DOHH2 (cell line): ENCODE results near the gene SLC25A39.

Source experiments
- H3F3A ChIP-seq: fragments of 200-600 bp; sonication (generic), shearing (Covaris generic); 2 replicates; pipeline ENCODE4 v1.6.0; 2016; ENCODE audit warnings: antibody characterized with exemption, mild to moderate bottlenecking; ENCODE audit not compliant: control insufficient read depth, insufficient read depth
- H3K27ac ChIP-seq: fragments of 200-600 bp; sonication (generic); 2 replicates; pipeline ENCODE4 v1.5.1; 2014; ENCODE audit warnings: low read depth, mild to moderate bottlenecking, low read length, moderate library complexity
- H3K27me3 ChIP-seq: fragments of 200-600 bp; sonication (generic); 2 replicates; pipeline ENCODE4 v1.6.1; 2014; ENCODE audit warnings: mild to moderate bottlenecking, low read length, mixed read lengths; ENCODE audit not compliant: control insufficient read depth
- H3K36me3 ChIP-seq: fragments of 200-600 bp; sonication (generic); 2 replicates; pipeline ENCODE4 v1.6.1; 2014; ENCODE audit warnings: mild to moderate bottlenecking, low read length, moderate library complexity, mixed read lengths; ENCODE audit not compliant: control insufficient read depth
- H3K4me1 ChIP-seq: fragments of 200-600 bp; sonication (generic); 2 replicates; pipeline ENCODE4 v1.6.1; 2014; ENCODE audit warnings: mild to moderate bottlenecking, low read length, mixed read lengths; ENCODE audit not compliant: control insufficient read depth
- H3K4me2 ChIP-seq: fragments of 200-600 bp; sonication (generic); 2 replicates; pipeline ENCODE4 v1.6.0; 2014; ENCODE audit warnings: mild to moderate bottlenecking, low read length, moderate library complexity
- H3K4me3 ChIP-seq: fragments of 200-600 bp; sonication (generic); 2 replicates; pipeline ENCODE4 v1.5.1; 2014; ENCODE audit warnings: mild to moderate bottlenecking, low read length, mixed read lengths
- H3K79me2 ChIP-seq: fragments of 200-600 bp; sonication (generic); 2 replicates; pipeline ENCODE4 v1.6.1; 2014; ENCODE audit warnings: mild to moderate bottlenecking, low read length, mixed read lengths; ENCODE audit not compliant: control insufficient read depth
- H3K9me2 ChIP-seq: fragments of 200-600 bp; sonication (generic); replicated peaks from 2 replicates; pipeline ENCODE4 v1.6.1; 2014; ENCODE audit warnings: mild to moderate bottlenecking, low read length, mixed read lengths; ENCODE audit not compliant: control insufficient read depth
- H3K9me3 ChIP-seq: fragments of 200-600 bp; sonication (generic); 2 replicates; pipeline ENCODE4 v1.6.1; 2014; ENCODE audit warnings: antibody characterized with exemption, low read length, mixed read lengths; ENCODE audit not compliant: control insufficient read depth, insufficient read depth
- H4K20me1 ChIP-seq: fragments of 200-600 bp; sonication (generic); 2 replicates; pipeline ENCODE4 v1.6.0; 2014; ENCODE audit warnings: low read depth, mild to moderate bottlenecking, antibody characterized with exemption, low read length, moderate library complexity; ENCODE audit not compliant: control insufficient read depth, insufficient read depth
- CTCF ChIP-seq: fragments of 200-600 bp; sonication (generic); IDR thresholded peaks from one replicate; pipeline ENCODE4 v1.5.1; 2014; ENCODE audit warnings: antibody characterized with exemption, mild to moderate bottlenecking, low read depth, low read length; ENCODE audit not compliant: poor library complexity, severe bottlenecking
- EZH2phosphoT487 ChIP-seq: fragments of 200-600 bp; sonication (generic); IDR thresholded peaks from 2 replicates; pipeline ENCODE4 v1.6.1; 2017; ENCODE audit warnings: borderline replicate concordance, mild to moderate bottlenecking, antibody characterized with exemption, low read length, moderate library complexity, mixed read lengths

Gene SLC25A39

GRCh38 chr17:44335564-44335963, 10.9 kb upstream of the SLC25A39 start:
- Histone ChIP-seq H3K79me2 (no peaks in the 10 kb centered on the region), H3K27me3 (no peaks in the 10 kb centered on the region), H3F3A (peaks cover 4% of the 10 kb centered on the region), H3K4me3 (peak overlapping the region; percentile 20; the same call in 1 of the 2 replicates), H3K36me3 (no peaks in the 10 kb centered on the region), H3K9me3 (no peaks in the 10 kb centered on the region), H3K4me2 (peak overlapping the region; percentile 52), H3K4me1 (peaks cover 43% of the 10 kb centered on the region), H3K9me2 (no peaks in the 10 kb centered on the region), H3K27ac (no peak overlapping the region), H4K20me1 (no peaks in the 10 kb centered on the region)
- TF ChIP-seq CTCF: no peak
- TF ChIP-seq EZH2phosphoT487: no peak

GRCh38 chr17:44334727-44335126, 10.1 kb upstream of the SLC25A39 start:
- peak overlapping the region; percentile 52 for H3K4me2 ChIP-seq
- H3K4me3 ChIP-seq: 0 out of 2 replicates have a peak overlapping the region, but pooled peaks have one; percentile 9
- no peak for TF ChIP-seq EZH2phosphoT487
- no peak for TF ChIP-seq CTCF

GRCh38 chr17:44334315-44334714, 9.7 kb upstream of the SLC25A39 start:
- Histone ChIP-seq H3F3A (peaks cover 4% of the 10 kb centered on the region), H4K20me1 (no peaks in the 10 kb centered on the region), H3K4me3 (no peak overlapping the region), H3K79me2 (no peaks in the 10 kb centered on the region), H3K9me2 (no peaks in the 10 kb centered on the region), H3K36me3 (no peaks in the 10 kb centered on the region), H3K4me2 (no peak overlapping the region), H3K27ac (0 out of 2 replicates have a peak overlapping the region, but pooled peaks have one; percentile 18), H3K27me3 (no peaks in the 10 kb centered on the region), H3K4me1 (peaks cover 47% of the 10 kb centered on the region), H3K9me3 (no peaks in the 10 kb centered on the region)
- TF ChIP-seq CTCF (no peak), EZH2phosphoT487 (no peak)

More at GRCh38 chr17:44334727-44335126, 10.1 kb upstream of the SLC25A39 start:
- no peaks in the 10 kb centered on the region for H4K20me1 ChIP-seq
- H3K27me3 ChIP-seq: no peaks in the 10 kb centered on the region
- no peaks in the 10 kb centered on the region for H3K9me2 ChIP-seq
- H3F3A ChIP-seq: peaks cover 4% of the 10 kb centered on the region
- H3K27ac ChIP-seq: 0 out of 2 replicates have a peak overlapping the region, but pooled peaks have one; percentile 18
- H3K9me3 ChIP-seq: no peaks in the 10 kb centered on the region
- H3K4me1 ChIP-seq: peaks cover 45% of the 10 kb centered on the region
- no peaks in the 10 kb centered on the region for H3K36me3 ChIP-seq
- H3K79me2 ChIP-seq: no peaks in the 10 kb centered on the region
